SK-N-SH (cell line): ENCODE data around the gene GLIPR1L2.

Source experiments
- CHD2 ChIP-seq: fragments of 150-350 bp; IDR thresholded peaks from 2 replicates; pipeline ENCODE4 v1.6.1; 2018; ENCODE audit warnings: low read length; ENCODE audit not compliant: partially characterized antibody
- EP300 ChIP-seq, 2 experiments: IDR thresholded peaks; 2 replicates each; pipeline versions ENCODE4 v1.4.0 to v1.6.1; 2012; ENCODE audit warnings: borderline replicate concordance in 1 of 2, low read depth in 1 of 2, low read length in 1 of 2
- EZH2phosphoT487 ChIP-seq: fragments of 200-600 bp; sonication (generic); IDR thresholded peaks from 2 replicates; pipeline ENCODE4 v1.6.1; 2017; ENCODE audit warnings: low read depth, mixed run types, mild to moderate bottlenecking, antibody characterized with exemption, moderate library complexity, borderline replicate concordance
- FOXM1 ChIP-seq: IDR thresholded peaks from 2 replicates; pipeline ENCODE4 v1.4.0; 2012; ENCODE audit warnings: low read depth, mild to moderate bottlenecking
- MEF2A ChIP-seq: IDR thresholded peaks from 2 replicates; pipeline ENCODE4 v1.4.0; 2012; ENCODE audit warnings: low read depth, borderline replicate concordance
- MXI1 ChIP-seq: IDR thresholded peaks from 2 replicates; pipeline ENCODE4 v1.6.1; 2012; ENCODE audit warnings: mild to moderate bottlenecking, low read depth, low read length, improper control_type of control experiment
- NFIC ChIP-seq: IDR thresholded peaks from 2 replicates; pipeline ENCODE4 v1.4.0; 2012; ENCODE audit warnings: borderline replicate concordance
- NRF1 ChIP-seq: IDR thresholded peaks from 2 replicates; pipeline ENCODE4 v1.6.1; 2012; ENCODE audit warnings: low read depth, mild to moderate bottlenecking, low read length
- RAD21 ChIP-seq: IDR thresholded peaks from 2 replicates; pipeline ENCODE4 v1.6.1; 2012; ENCODE audit warnings: mild to moderate bottlenecking, low read length
- SMC3 ChIP-seq: IDR thresholded peaks from 2 replicates; pipeline ENCODE4 v1.6.1; 2012; ENCODE audit warnings: low read depth, low read length, improper control_type of control experiment
- TCF12 ChIP-seq: IDR thresholded peaks from 2 replicates; pipeline ENCODE4 v1.4.0; 2012
- YY1 ChIP-seq: IDR thresholded peaks from 2 replicates; pipeline ENCODE4 v1.4.0; 2012; ENCODE audit warnings: low read depth, mild to moderate bottlenecking
- TF ChIP-seq, protein P1 (sequence below): IDR thresholded peaks from 2 replicates; pipeline ENCODE4 v1.6.1; 2012; ENCODE audit warnings: mild to moderate bottlenecking, low read depth, low read length, moderate library complexity
- TF ChIP-seq, protein P2 (sequence below): fragments of 200-600 bp; sonication (generic); IDR thresholded peaks from 2 replicates; pipeline ENCODE4 v1.6.1; 2017; ENCODE audit warnings: antibody characterized with exemption, mild to moderate bottlenecking, moderate library complexity

DNA sequence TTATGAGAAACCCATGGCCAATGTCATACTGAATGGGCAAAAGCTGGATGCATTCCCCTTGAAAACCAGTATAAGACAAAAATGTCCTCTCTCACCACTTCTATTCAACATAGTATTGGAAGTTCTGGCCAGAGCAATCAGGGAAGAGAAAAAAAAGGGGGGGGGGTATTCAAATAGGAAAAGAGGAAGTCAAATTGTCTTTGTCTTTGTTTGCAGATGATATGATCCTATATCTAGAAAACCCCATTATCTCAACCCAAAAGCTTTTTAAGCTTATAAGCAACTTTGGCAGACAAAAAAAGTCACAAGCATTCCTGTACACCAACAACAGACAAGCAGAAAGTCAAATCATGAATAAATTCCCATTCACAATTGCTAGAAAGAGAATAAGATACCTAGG lies 36.9 kb upstream of the GLIPR1L2 start:
- TF ChIP-seq NFIC (no peak), MXI1 (no peak), FOXM1 (no peak), MEF2A (no peak), EP300 (IDR thresholded peaks at IDR 0.05; ENCODE audit: borderline replicate concordance in 1 of 2, low read depth in 1 of 2, low read length in 1 of 2) (no peak), NRF1 (no peak), TCF12 (no peak), RAD21 (no peak), CHD2 (no peak), SMC3 (no peak), EZH2phosphoT487 (no peak), YY1 (no peak)
- TF ChIP-seq, protein P1, sequence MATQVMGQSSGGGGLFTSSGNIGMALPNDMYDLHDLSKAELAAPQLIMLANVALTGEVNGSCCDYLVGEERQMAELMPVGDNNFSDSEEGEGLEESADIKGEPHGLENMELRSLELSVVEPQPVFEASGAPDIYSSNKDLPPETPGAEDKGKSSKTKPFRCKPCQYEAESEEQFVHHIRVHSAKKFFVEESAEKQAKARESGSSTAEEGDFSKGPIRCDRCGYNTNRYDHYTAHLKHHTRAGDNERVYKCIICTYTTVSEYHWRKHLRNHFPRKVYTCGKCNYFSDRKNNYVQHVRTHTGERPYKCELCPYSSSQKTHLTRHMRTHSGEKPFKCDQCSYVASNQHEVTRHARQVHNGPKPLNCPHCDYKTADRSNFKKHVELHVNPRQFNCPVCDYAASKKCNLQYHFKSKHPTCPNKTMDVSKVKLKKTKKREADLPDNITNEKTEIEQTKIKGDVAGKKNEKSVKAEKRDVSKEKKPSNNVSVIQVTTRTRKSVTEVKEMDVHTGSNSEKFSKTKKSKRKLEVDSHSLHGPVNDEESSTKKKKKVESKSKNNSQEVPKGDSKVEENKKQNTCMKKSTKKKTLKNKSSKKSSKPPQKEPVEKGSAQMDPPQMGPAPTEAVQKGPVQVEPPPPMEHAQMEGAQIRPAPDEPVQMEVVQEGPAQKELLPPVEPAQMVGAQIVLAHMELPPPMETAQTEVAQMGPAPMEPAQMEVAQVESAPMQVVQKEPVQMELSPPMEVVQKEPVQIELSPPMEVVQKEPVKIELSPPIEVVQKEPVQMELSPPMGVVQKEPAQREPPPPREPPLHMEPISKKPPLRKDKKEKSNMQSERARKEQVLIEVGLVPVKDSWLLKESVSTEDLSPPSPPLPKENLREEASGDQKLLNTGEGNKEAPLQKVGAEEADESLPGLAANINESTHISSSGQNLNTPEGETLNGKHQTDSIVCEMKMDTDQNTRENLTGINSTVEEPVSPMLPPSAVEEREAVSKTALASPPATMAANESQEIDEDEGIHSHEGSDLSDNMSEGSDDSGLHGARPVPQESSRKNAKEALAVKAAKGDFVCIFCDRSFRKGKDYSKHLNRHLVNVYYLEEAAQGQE = no peak
- TF ChIP-seq, protein P2, sequence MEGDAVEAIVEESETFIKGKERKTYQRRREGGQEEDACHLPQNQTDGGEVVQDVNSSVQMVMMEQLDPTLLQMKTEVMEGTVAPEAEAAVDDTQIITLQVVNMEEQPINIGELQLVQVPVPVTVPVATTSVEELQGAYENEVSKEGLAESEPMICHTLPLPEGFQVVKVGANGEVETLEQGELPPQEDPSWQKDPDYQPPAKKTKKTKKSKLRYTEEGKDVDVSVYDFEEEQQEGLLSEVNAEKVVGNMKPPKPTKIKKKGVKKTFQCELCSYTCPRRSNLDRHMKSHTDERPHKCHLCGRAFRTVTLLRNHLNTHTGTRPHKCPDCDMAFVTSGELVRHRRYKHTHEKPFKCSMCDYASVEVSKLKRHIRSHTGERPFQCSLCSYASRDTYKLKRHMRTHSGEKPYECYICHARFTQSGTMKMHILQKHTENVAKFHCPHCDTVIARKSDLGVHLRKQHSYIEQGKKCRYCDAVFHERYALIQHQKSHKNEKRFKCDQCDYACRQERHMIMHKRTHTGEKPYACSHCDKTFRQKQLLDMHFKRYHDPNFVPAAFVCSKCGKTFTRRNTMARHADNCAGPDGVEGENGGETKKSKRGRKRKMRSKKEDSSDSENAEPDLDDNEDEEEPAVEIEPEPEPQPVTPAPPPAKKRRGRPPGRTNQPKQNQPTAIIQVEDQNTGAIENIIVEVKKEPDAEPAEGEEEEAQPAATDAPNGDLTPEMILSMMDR = no peak
